OCI-LY1 (cell line): Measurements from ENCODE around the gene ATP6V0B.

Source experiments
- H2AFZ ChIP-seq: fragments of 200-600 bp; sonication (generic), shearing (Covaris generic); 2 replicates; pipeline ENCODE4 v1.6.0; 2014; ENCODE audit warnings: antibody characterized with exemption, mild to moderate bottlenecking, low read length
- H3F3A ChIP-seq: fragments of 200-600 bp; sonication (generic), shearing (Covaris generic); 2 replicates; pipeline ENCODE4 v1.6.0; 2014; ENCODE audit warnings: mild to moderate bottlenecking, antibody characterized with exemption, low read length, moderate library complexity; ENCODE audit not compliant: insufficient read depth
- H3K27ac ChIP-seq: fragments of 200-600 bp; sonication (generic); 2 replicates; pipeline ENCODE4 v1.5.1; 2014; ENCODE audit warnings: low read length, mixed run types, mild to moderate bottlenecking, low read depth; ENCODE audit not compliant: poor library complexity, severe bottlenecking
- H3K27me3 ChIP-seq: fragments of 200-600 bp; sonication (generic); 2 replicates; pipeline ENCODE4 v1.6.0; 2014; ENCODE audit warnings: antibody characterized with exemption, mild to moderate bottlenecking, low read length, moderate library complexity; ENCODE audit not compliant: insufficient read depth
- H3K36me3 ChIP-seq: fragments of 200-600 bp; sonication (generic); 2 replicates; pipeline ENCODE4 v1.6.1; 2014; ENCODE audit warnings: mild to moderate bottlenecking, antibody characterized with exemption, low read length, moderate library complexity, mixed read lengths; ENCODE audit not compliant: insufficient read depth
- H3K4me1 ChIP-seq: fragments of 200-600 bp; sonication (generic); 2 replicates; pipeline ENCODE4 v1.5.1; 2014; ENCODE audit warnings: mild to moderate bottlenecking, low read length, moderate library complexity; ENCODE audit not compliant: insufficient read depth, severe bottlenecking
- H3K4me2 ChIP-seq: fragments of 200-600 bp; sonication (generic), shearing (Covaris generic); 2 replicates; pipeline ENCODE4 v1.6.1; 2014; ENCODE audit warnings: low read length
- H3K4me3 ChIP-seq: fragments of 200-600 bp; sonication (generic); 2 replicates; pipeline ENCODE4 v1.5.1; 2014; ENCODE audit warnings: low read length, low read depth, mild to moderate bottlenecking, mixed read lengths; ENCODE audit not compliant: poor library complexity, severe bottlenecking
- H3K79me2 ChIP-seq: fragments of 200-600 bp; shearing (Covaris generic); 2 replicates; pipeline ENCODE4 v1.6.1; 2016; ENCODE audit warnings: mixed run types, low read length, mixed read lengths; ENCODE audit not compliant: insufficient read depth
- H3K9ac ChIP-seq: fragments of 200-600 bp; sonication (generic), shearing (Covaris generic); 2 replicates; pipeline ENCODE4 v1.6.1; 2014; ENCODE audit warnings: mild to moderate bottlenecking, low read length, mixed read lengths
- H3K9me2 ChIP-seq: fragments of 200-600 bp; sonication (generic), shearing (Covaris generic); 2 replicates; pipeline ENCODE4 v1.6.1; 2014; ENCODE audit warnings: low read depth, mild to moderate bottlenecking, low read length, mixed read lengths
- H3K9me3 ChIP-seq: fragments of 200-600 bp; shearing (Covaris generic); 2 replicates; pipeline ENCODE4 v1.6.1; 2014; ENCODE audit warnings: low read length, mixed read lengths
- H4K20me1 ChIP-seq: fragments of 200-600 bp; sonication (generic), shearing (Covaris generic); 2 replicates; pipeline ENCODE4 v1.6.0; 2016; ENCODE audit warnings: mild to moderate bottlenecking, low read length; ENCODE audit not compliant: insufficient read depth
- CTCF ChIP-seq: fragments of 200-600 bp; sonication (generic), shearing (Covaris generic); IDR thresholded peaks from 2 replicates; pipeline ENCODE4 v1.5.1; 2017; ENCODE audit warnings: mild to moderate bottlenecking, antibody characterized with exemption, low read length, moderate library complexity, mixed read lengths
- EZH2 ChIP-seq: fragments of 200-600 bp; sonication (generic), shearing (Covaris generic); IDR thresholded peaks from 2 replicates; pipeline ENCODE4 v1.8.0; 2017; ENCODE audit warnings: borderline replicate concordance, mixed run types, mild to moderate bottlenecking, antibody characterized with exemption, low read length, moderate library complexity, mixed read lengths

Gene ATP6V0B

GRCh38 chr1:43974443-43975248 lies at the start of gene ATP6V0B:
TSS of gene ATP6V0B (plus strand) at chr1:43974960. CDS start at chr1:43975041, 81 bp downstream.
- no peaks in the 10 kb centered on the region for H3K79me2 ChIP-seq
- no peaks in the 10 kb centered on the region for H3K9me2 ChIP-seq
- no peak within 1 kb of the TSS for H2AFZ ChIP-seq
- peaks cover 51% of the 10 kb centered on the region for H3K4me1 ChIP-seq
- no peaks in the 10 kb centered on the region for H3K9me3 ChIP-seq
- H3K27me3 ChIP-seq = no peaks in the 10 kb centered on the region
- H3F3A ChIP-seq = peaks cover 4% of the 10 kb centered on the region; the same call in 1 of the 2 replicates
- peaks cover 51% of the 10 kb centered on the region for H3K36me3 ChIP-seq
- peak within 1 kb of the TSS; percentile 95 for H3K9ac ChIP-seq
- H3K4me2 ChIP-seq = peak within 1 kb of the TSS; percentile 91
- TF ChIP-seq EZH2 (no peak), CTCF (peak; percentile 3; the same call in 1 of the 2 replicates)
- no peaks in the 10 kb centered on the region for H4K20me1 ChIP-seq
- peak within 1 kb of the TSS; percentile 75 for H3K27ac ChIP-seq
- peak within 1 kb of the TSS; percentile 95 for H3K4me3 ChIP-seq

- no peaks in the 10 kb centered on the region for H3K9me2 ChIP-seq
- TF ChIP-seq CTCF = no peak
- TF ChIP-seq EZH2 = no peak
- no peak overlapping the region for H3K9ac ChIP-seq
- H3K79me2 ChIP-seq = no peaks in the 10 kb centered on the region
- no peak overlapping the region for H3K4me3 ChIP-seq
- no peaks in the 10 kb centered on the region for H3K27me3 ChIP-seq
- no peaks in the 10 kb centered on the region for H3K4me1 ChIP-seq
- no peaks in the 10 kb centered on the region for H4K20me1 ChIP-seq
- H3K9me3 ChIP-seq = no peaks in the 10 kb centered on the region
- no peaks in the 10 kb centered on the region for H3F3A ChIP-seq
- H3K36me3 ChIP-seq = peaks cover 7% of the 10 kb centered on the region; the same call in 1 of the 2 replicates
- no peak overlapping the region for H3K4me2 ChIP-seq
- H2AFZ ChIP-seq = no peak overlapping the region
- H3K27ac ChIP-seq = no peak overlapping the region
Observed at GRCh38 chr1:43925846-43926245, 48.9 kb upstream of the ATP6V0B start.

- Histone ChIP-seq H3K4me2 (no peak overlapping the region), H3K27me3 (no peaks in the 10 kb centered on the region), H3F3A (no peaks in the 10 kb centered on the region), H3K36me3 (peaks cover 7% of the 10 kb centered on the region; the same call in 1 of the 2 replicates), H3K4me3 (no peak overlapping the region), H3K9me2 (no peaks in the 10 kb centered on the region), H2AFZ (no peak overlapping the region), H3K9me3 (no peaks in the 10 kb centered on the region), H3K4me1 (peaks cover 31% of the 10 kb centered on the region), H4K20me1 (no peaks in the 10 kb centered on the region), H3K27ac (peak overlapping the region; percentile 2), H3K79me2 (no peaks in the 10 kb centered on the region), H3K9ac (no peak overlapping the region)
- peak; percentile 62 for TF ChIP-seq CTCF
- no peak for TF ChIP-seq EZH2
Observed at GRCh38 chr1:43930168-43930948, 44.4 kb upstream of the ATP6V0B start.
